Loucy (cell line): ENCODE data around the gene BICRA.

ENCODE experiments used
- H2AFZ ChIP-seq: fragments of 200-600 bp; sonication (generic); 2 replicates; pipeline ENCODE4 v1.6.0; 2016; ENCODE audit warnings: antibody characterized with exemption, mild to moderate bottlenecking, low read length, moderate library complexity
- H3F3A ChIP-seq: fragments of 200-600 bp; 2 replicates; pipeline ENCODE4 v1.6.0; 2016; ENCODE audit warnings: antibody characterized with exemption, low read depth, mild to moderate bottlenecking
- H3K27me3 ChIP-seq: fragments of 200-600 bp; sonication (generic); 2 replicates; pipeline ENCODE4 v1.6.1; 2014; ENCODE audit warnings: low read length, mild to moderate bottlenecking; ENCODE audit not compliant: insufficient read depth, poor library complexity, severe bottlenecking
- H3K36me3 ChIP-seq: fragments of 200-600 bp; sonication (generic); 2 replicates; pipeline ENCODE4 v1.6.1; 2016; ENCODE audit warnings: low read length; ENCODE audit not compliant: insufficient read depth
- H3K4me1 ChIP-seq: fragments of 200-600 bp; sonication (generic); 2 replicates; pipeline ENCODE4 v1.5.1; 2014; ENCODE audit warnings: low read length, mild to moderate bottlenecking; ENCODE audit not compliant: insufficient read depth, poor library complexity, severe bottlenecking
- H3K4me2 ChIP-seq: fragments of 200-600 bp; sonication (generic); 2 replicates; pipeline ENCODE4 v1.6.0; 2014; ENCODE audit warnings: antibody characterized with exemption, low read length, low read depth, mild to moderate bottlenecking; ENCODE audit not compliant: poor library complexity, severe bottlenecking
- H3K4me3 ChIP-seq: fragments of 200-600 bp; sonication (generic); 2 replicates; pipeline ENCODE4 v1.5.1; 2014; ENCODE audit warnings: low read length, mild to moderate bottlenecking, mixed read lengths; ENCODE audit not compliant: poor library complexity, severe bottlenecking
- H3K79me2 ChIP-seq: fragments of 200-600 bp; sonication (generic); 2 replicates; pipeline ENCODE4 v1.6.1; 2014; ENCODE audit warnings: low read length; ENCODE audit not compliant: insufficient read depth
- H3K9ac ChIP-seq: fragments of 200-600 bp; sonication (generic); 2 replicates; pipeline ENCODE4 v1.6.0; 2014; ENCODE audit warnings: mild to moderate bottlenecking, low read depth, low read length, moderate library complexity; ENCODE audit not compliant: poor library complexity, severe bottlenecking
- H3K9me2 ChIP-seq: fragments of 200-600 bp; sonication (generic); replicated peaks from 2 replicates; pipeline ENCODE4 v1.6.1; 2016; ENCODE audit warnings: low read depth, low read length, mixed read lengths
- H3K9me3 ChIP-seq: fragments of 200-600 bp; sonication (generic); 2 replicates; pipeline ENCODE4 v1.6.1; 2014; ENCODE audit warnings: mild to moderate bottlenecking, antibody characterized with exemption, low read length, low read depth; ENCODE audit not compliant: insufficient read depth
- H4K20me1 ChIP-seq: fragments of 200-600 bp; sonication (generic); 2 replicates; pipeline ENCODE4 v1.6.0; 2014; ENCODE audit warnings: antibody characterized with exemption, low read length, mild to moderate bottlenecking; ENCODE audit not compliant: insufficient read depth, poor library complexity, severe bottlenecking
- CTCF ChIP-seq: fragments of 200-600 bp; sonication (generic); conservative IDR thresholded peaks from 2 replicates; pipeline ENCODE4 v1.5.1; 2014; ENCODE audit warnings: mild to moderate bottlenecking, antibody characterized with exemption, low read length
- EZH2phosphoT487 ChIP-seq: fragments of 200-600 bp; IDR thresholded peaks from 2 replicates; pipeline ENCODE4 v1.6.1; 2018; ENCODE audit warnings: antibody characterized with exemption, mild to moderate bottlenecking, moderate library complexity, borderline replicate concordance

BICRA gene

GRCh38 chr19:47610902-47611301, 2.0 kb downstream of the BICRA start:
- Histone ChIP-seq H3K9ac (peak overlapping the region; percentile 90), H4K20me1 (peaks cover 48% of the 10 kb centered on the region), H3K9me3 (no peaks in the 10 kb centered on the region), H3K4me1 (peaks cover 16% of the 10 kb centered on the region), H3K4me3 (peak overlapping the region; percentile 79), H3F3A (no peaks in the 10 kb centered on the region), H3K4me2 (peak overlapping the region; percentile 86), H3K9me2 (no peaks in the 10 kb centered on the region), H3K27me3 (no peaks in the 10 kb centered on the region), H2AFZ (no peak overlapping the region), H3K36me3 (no peaks in the 10 kb centered on the region), H3K79me2 (peaks cover 79% of the 10 kb centered on the region)
- TF ChIP-seq CTCF (no peak), EZH2phosphoT487 (no peak)

GRCh38 chr19:47613165-47614020, 4.5 kb downstream of the BICRA start:
- TF ChIP-seq CTCF: no peak
- TF ChIP-seq EZH2phosphoT487: no peak
- Histone ChIP-seq H3F3A (no peaks in the 10 kb centered on the region), H2AFZ (no peak overlapping the region), H3K9me3 (no peaks in the 10 kb centered on the region), H4K20me1 (peaks cover 54% of the 10 kb centered on the region), H3K4me2 (no peak overlapping the region), H3K9me2 (no peaks in the 10 kb centered on the region), H3K9ac (no peak overlapping the region), H3K36me3 (no peaks in the 10 kb centered on the region), H3K4me3 (no peak overlapping the region), H3K27me3 (no peaks in the 10 kb centered on the region), H3K79me2 (peaks cover 90% of the 10 kb centered on the region), H3K4me1 (peaks cover 12% of the 10 kb centered on the region)

GRCh38 chr19:47614021-47614295, 5.0 kb downstream of the BICRA start:
- H3K4me1 ChIP-seq: peaks cover 12% of the 10 kb centered on the region
- H3K9me2 ChIP-seq: no peaks in the 10 kb centered on the region
- no peak overlapping the region for H3K4me3 ChIP-seq
- no peaks in the 10 kb centered on the region for H3K36me3 ChIP-seq
- no peak overlapping the region for H2AFZ ChIP-seq
- no peaks in the 10 kb centered on the region for H3K9me3 ChIP-seq
- peaks cover 54% of the 10 kb centered on the region for H4K20me1 ChIP-seq
- H3K27me3 ChIP-seq: no peaks in the 10 kb centered on the region
- TF ChIP-seq EZH2phosphoT487 (no peak), CTCF (no peak)
- H3K4me2 ChIP-seq: no peak overlapping the region
- H3K79me2 ChIP-seq: peaks cover 95% of the 10 kb centered on the region
- H3F3A ChIP-seq: no peaks in the 10 kb centered on the region
- H3K9ac ChIP-seq: no peak overlapping the region
